CD4-positive, alpha-beta T cell treated with Interleukin-17A for 1 hour (primary cell): Measurements from ENCODE around the gene IGLON5.

Experiments used
- DNase-seq: peaks from one replicate; pipeline ENCODE4 v3.0.0-alpha.2; 2020

The IGLON5 gene

GRCh38 chr19:51339687-51340656, 28.5 kb downstream of the IGLON5 start:
- DNase-seq, result peak; percentile 93

GRCh38 chr19:51341066-51341465, 29.6 kb downstream of the IGLON5 start:
- no peak for DNase-seq

- no peak for DNase-seq
These were observed 30.6 kb downstream of the IGLON5 start, which contains the start of gene VSIG10L for GRCh38 chr19:51341976-51342580. TSS of gene VSIG10L (minus strand) at chr19:51342139. CDS start at chr19:51342124, 15 bp downstream.

GRCh38 chr19:51342631-51343569, 31.5 kb downstream of the IGLON5 start:
- no peak for DNase-seq

- no peak for DNase-seq
These were observed 33.7 kb downstream of the IGLON5 start for GRCh38 chr19:51345076-51345620.

- DNase-seq, result no peak
These were observed 35.3 kb downstream of the IGLON5 start for GRCh38 chr19:51346742-51347141.

GRCh38 chr19:51347209-51347928, 35.9 kb downstream of the IGLON5 start:
- no peak for DNase-seq

- DNase-seq, result no peak
These were observed 40.0 kb downstream of the IGLON5 start for GRCh38 chr19:51351266-51351990.

- no peak for DNase-seq
These were observed 41.4 kb downstream of the IGLON5 start for GRCh38 chr19:51352783-51353360.

- DNase-seq, result no peak
These were observed 42.8 kb downstream of the IGLON5 start for GRCh38 chr19:51354103-51354741.

- peak; percentile 45 for DNase-seq
These were observed 43.3 kb downstream of the IGLON5 start for GRCh38 chr19:51354742-51355148.

- DNase-seq, result no peak
These were observed 44.8 kb downstream of the IGLON5 start for GRCh38 chr19:51356159-51356801.

GRCh38 chr19:51357952-51358351, 46.5 kb downstream of the IGLON5 start:
- no peak for DNase-seq

GRCh38 chr19:51359294-51359693, 47.9 kb downstream of the IGLON5 start:
- DNase-seq, result no peak

- DNase-seq, result no peak
These were observed 49.8 kb downstream of the IGLON5 start for GRCh38 chr19:51361239-51361638.

- DNase-seq, result no peak
These were observed 53.0 kb downstream of the IGLON5 start for GRCh38 chr19:51364200-51365106.

GRCh38 chr19:51365211-51365964, 53.9 kb downstream of the IGLON5 start:
- peak; percentile 39 for DNase-seq

- no peak for DNase-seq
These were observed 54.5 kb downstream of the IGLON5 start, which contains the start of gene ETFB for GRCh38 chr19:51365965-51366388. TSS of gene ETFB (minus strand) at chr19:51366388. CDS start at chr19:51366326, 62 bp downstream.
